ENCODE data around the gene RNF157. TPM values are rescaled to one million over a fixed set of nuclear protein-coding genes. Genes with fewer than 3 reads are reported as not detected.
A peak's percentile ranks its signal among the peaks of the same experiment; 100 is the strongest.

RNF157 gene
- total and polyA plus RNA-seq, 2 of the 13 experiments (the other 11 are each of a cell fraction or from before 2014, with no cell fraction given) = 0.44 to 1.5 TPM

DNA sequence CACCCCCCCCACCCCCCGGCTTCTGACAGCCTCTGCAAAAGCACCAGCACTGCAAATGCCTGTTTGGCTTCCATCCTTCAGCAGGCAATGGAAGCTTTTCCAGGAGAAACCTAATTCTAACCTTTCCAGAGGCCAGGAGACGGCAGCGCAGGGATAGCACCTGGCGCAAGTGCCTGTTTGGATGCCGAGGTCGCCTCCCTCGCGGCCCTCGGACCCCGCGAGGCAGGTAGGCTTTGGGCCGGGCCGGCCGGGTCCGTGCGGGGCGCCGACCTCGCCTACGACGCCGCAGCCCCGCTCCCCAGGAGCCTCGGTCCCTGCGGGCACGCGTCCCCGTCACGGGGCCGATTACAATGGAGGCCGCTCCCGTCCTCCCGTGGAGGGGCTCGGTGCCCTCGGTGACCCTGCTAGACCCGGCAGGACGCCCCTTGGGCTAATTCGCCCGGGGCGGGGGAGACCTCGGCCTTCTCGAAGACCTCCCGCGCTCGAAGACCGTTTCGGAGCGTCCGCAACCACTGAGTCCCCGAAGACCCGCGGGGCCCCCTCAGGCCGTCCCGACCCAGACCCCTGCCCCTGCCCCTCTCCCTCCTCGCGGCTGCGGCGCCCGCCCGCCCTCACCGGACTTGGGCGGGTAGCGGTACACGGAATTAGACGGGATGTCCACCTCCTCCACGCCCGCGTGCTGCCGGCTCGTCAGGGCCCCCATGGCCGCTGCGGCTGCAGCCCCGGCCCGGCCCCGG is 587 bp downstream of the RNF157 start (continued):
- TF ChIP-seq ZNF883 (CRISPR knock-in tag; IDR thresholded peaks at IDR 0.05; ENCODE audit: not compliant biosample characterization) (peak; percentile 40), NFRKB (IDR thresholded peaks at IDR 0.05) (no peak), ZNF468 (CRISPR knock-in tag; IDR thresholded peaks at IDR 0.05) (no peak), TSC22D2 (CRISPR knock-in tag; IDR thresholded peaks at IDR 0.05; ENCODE audit: borderline replicate concordance) (no peak), PAWR (CRISPR knock-in tag; IDR thresholded peaks at IDR 0.05; ENCODE audit: borderline replicate concordance) (no peak), REXO4 (CRISPR knock-in tag; IDR thresholded peaks at IDR 0.05; ENCODE audit: borderline replicate concordance) (0 out of 2 replicates have a peak, but pooled peaks have one; percentile 33), RARA (CRISPR knock-in tag; IDR thresholded peaks at IDR 0.05) (no peak), ETV6 (CRISPR knock-in tag; conservative IDR thresholded peaks at IDR 0.05) (no peak), ZNF501 (CRISPR knock-in tag; IDR thresholded peaks at IDR 0.05) (0 out of 2 replicates have a peak, but pooled peaks have one; percentile 39), ZBTB7B (CRISPR knock-in tag; IDR thresholded peaks at IDR 0.05) (0 out of 2 replicates have a peak, but pooled peaks have one; percentile 21), SAFB2 (CRISPR knock-in tag; IDR thresholded peaks at IDR 0.05; ENCODE audit: borderline replicate concordance, low read depth) (no peak), ATAD3A (CRISPR knock-in tag; IDR thresholded peaks at IDR 0.05) (no peak), MTF2 (CRISPR knock-in tag; IDR thresholded peaks at IDR 0.05; ENCODE audit: borderline replicate concordance) (peak; percentile 95; the same call in 1 of the 2 replicates), EZH2 (conservative IDR thresholded peaks at IDR 0.05; ENCODE audit: low read depth, low read length) (peak; percentile 100), ZFY (CRISPR knock-in tag; IDR thresholded peaks at IDR 0.05) (peak; percentile 31; the same call in 1 of the 2 replicates), ZNF83 (CRISPR knock-in tag; IDR thresholded peaks at IDR 0.05; ENCODE audit: borderline replicate concordance) (0 out of 2 replicates have a peak, but pooled peaks have one; percentile 37), ZNF225 (CRISPR knock-in tag; IDR thresholded peaks at IDR 0.05) (peak; percentile 74; the same call in 1 of the 2 replicates), ZNF253 (CRISPR knock-in tag; IDR thresholded peaks at IDR 0.05; ENCODE audit: borderline replicate concordance) (no peak), YEATS2 (CRISPR knock-in tag; IDR thresholded peaks at IDR 0.05; ENCODE audit: borderline replicate concordance) (no peak), NR0B2 (CRISPR knock-in tag; IDR thresholded peaks at IDR 0.05) (peak; percentile 56; the same call in 1 of the 2 replicates)
- TF ChIP-seq, protein P1, sequence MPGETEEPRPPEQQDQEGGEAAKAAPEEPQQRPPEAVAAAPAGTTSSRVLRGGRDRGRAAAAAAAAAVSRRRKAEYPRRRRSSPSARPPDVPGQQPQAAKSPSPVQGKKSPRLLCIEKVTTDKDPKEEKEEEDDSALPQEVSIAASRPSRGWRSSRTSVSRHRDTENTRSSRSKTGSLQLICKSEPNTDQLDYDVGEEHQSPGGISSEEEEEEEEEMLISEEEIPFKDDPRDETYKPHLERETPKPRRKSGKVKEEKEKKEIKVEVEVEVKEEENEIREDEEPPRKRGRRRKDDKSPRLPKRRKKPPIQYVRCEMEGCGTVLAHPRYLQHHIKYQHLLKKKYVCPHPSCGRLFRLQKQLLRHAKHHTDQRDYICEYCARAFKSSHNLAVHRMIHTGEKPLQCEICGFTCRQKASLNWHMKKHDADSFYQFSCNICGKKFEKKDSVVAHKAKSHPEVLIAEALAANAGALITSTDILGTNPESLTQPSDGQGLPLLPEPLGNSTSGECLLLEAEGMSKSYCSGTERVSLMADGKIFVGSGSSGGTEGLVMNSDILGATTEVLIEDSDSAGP (CRISPR knock-in tag; IDR thresholded peaks at IDR 0.05; ENCODE audit: borderline replicate concordance) = 0 out of 2 replicates have a peak, but pooled peaks have one; percentile 31
- TF ChIP-seq, protein P2, sequence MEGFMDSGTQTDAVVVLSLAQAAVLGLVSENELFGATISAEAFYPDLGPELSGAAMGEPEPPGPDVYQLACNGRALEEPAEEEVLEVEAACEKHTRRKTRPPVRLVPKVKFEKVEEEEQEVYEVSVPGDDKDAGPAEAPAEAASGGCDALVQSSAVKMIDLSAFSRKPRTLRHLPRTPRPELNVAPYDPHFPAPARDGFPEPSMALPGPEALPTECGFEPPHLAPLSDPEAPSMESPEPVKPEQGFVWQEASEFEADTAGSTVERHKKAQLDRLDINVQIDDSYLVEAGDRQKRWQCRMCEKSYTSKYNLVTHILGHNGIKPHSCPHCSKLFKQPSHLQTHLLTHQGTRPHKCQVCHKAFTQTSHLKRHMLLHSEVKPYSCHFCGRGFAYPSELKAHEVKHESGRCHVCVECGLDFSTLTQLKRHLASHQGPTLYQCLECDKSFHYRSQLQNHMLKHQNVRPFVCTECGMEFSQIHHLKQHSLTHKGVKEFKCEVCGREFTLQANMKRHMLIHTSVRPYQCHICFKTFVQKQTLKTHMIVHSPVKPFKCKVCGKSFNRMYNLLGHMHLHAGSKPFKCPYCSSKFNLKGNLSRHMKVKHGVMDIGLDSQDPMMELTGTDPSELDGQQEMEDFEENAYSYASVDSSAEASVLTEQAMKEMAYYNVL (CRISPR knock-in tag; IDR thresholded peaks at IDR 0.05; ENCODE audit: borderline replicate concordance) = 0 out of 2 replicates have a peak, but pooled peaks have one; percentile 39
- TF ChIP-seq, protein P3, sequence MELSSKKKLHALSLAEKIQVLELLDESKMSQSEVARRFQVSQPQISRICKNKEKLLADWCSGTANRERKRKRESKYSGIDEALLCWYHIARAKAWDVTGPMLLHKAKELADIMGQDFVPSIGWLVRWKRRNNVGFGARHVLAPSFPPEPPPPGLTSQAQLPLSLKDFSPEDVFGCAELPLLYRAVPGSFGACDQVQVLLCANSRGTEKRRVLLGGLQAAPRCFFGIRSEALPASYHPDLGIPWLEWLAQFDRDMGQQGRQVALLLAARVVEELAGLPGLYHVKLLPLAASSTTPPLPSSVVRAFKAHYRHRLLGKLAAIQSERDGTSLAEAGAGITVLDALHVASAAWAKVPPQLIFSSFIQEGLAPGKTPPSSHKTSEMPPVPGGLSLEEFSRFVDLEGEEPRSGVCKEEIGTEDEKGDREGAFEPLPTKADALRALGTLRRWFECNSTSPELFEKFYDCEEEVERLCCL (CRISPR knock-in tag; IDR thresholded peaks at IDR 0.05; ENCODE audit: borderline replicate concordance) = no peak
